Activated T-helper 9 cell treated with anti-CD3 and anti-CD28 coated beads, Interleukin-2, amount 50 U/mL, for 16 hours (primary cell): ENCODE results near the gene SLC7A8.

ENCODE experiments used
- DNase-seq: peaks from one replicate; pipeline ENCODE4 v3.0.0-alpha.2; 2020; ENCODE audit warnings: low read depth

Gene SLC7A8

DNA sequence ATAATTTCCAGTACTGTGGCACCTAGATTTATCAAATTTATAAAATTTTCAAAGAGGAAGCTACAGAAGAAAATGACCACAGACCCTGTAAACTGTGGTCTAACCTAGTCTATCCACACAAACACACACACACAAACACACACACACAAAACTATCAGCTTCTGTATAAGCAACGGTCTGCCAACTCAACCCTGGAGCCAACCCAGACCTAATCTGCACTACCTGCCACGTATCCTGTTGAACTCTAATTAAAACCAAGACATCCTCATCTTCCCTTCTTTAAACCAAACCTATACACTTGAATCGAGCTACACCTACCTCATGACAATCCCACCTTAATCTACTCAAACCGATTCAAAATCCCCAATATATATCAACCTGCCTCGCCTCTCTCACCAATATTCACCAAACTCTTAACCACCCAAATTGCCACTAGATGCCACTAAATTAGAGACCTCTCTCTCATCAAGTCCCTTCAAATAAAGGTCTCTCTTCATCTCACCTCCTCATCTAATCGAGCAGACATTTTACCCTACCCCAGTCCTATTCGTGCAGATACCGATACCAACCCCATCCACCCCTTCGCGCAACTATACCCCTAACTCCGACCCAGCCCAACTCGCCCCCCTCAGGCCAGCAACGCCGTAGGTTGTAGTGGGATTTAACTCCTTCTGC lies 89.3 kb downstream of the SLC7A8 start:
- peak; percentile 62 for DNase-seq

DNA sequence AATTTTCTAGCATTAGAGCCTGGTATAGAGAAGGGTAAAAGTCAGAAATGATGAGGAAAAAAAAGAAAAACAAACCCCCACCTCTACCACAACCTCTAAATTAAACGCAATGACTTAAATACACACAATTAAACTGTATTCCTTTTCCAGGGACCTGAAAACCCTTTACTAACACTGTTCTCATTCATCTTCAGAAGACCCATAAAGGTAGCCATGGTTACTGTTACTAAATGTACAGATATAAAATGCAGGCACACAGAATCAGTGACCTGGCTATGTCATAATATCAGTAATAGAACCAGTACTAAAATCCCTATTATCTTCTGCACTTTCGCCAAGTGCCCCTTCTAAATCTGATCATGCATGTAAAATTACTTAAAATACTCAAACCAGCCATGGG lies 89.9 kb downstream of the SLC7A8 start:
- no peak for DNase-seq

GRCh38 chr14:23093104-23093503 lies 90.4 kb downstream of the SLC7A8 start:
- no peak for DNase-seq

- DNase-seq, result no peak
These were observed 91.9 kb downstream of the SLC7A8 start for GRCh38 chr14:23091294-23092225.

DNA sequence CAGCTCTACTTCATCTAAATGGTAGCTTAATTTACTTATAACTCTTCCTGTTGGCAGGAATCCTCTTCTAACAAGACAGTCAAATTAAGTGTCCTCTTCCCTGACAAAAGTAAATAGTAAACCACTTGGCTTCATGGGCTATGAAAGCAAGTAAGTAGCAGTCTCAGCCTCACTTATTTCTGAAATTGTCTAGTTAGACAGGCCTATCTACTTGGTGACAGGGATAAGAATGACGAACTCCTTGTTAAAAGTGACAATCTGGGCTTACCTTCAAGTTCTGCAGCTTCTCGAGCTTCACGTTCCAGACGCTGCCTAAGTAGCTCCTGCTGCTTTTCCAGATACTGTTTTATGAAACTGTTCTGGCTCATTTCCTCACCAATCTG lies 93.2 kb downstream of the SLC7A8 start:
- no peak for DNase-seq

DNA sequence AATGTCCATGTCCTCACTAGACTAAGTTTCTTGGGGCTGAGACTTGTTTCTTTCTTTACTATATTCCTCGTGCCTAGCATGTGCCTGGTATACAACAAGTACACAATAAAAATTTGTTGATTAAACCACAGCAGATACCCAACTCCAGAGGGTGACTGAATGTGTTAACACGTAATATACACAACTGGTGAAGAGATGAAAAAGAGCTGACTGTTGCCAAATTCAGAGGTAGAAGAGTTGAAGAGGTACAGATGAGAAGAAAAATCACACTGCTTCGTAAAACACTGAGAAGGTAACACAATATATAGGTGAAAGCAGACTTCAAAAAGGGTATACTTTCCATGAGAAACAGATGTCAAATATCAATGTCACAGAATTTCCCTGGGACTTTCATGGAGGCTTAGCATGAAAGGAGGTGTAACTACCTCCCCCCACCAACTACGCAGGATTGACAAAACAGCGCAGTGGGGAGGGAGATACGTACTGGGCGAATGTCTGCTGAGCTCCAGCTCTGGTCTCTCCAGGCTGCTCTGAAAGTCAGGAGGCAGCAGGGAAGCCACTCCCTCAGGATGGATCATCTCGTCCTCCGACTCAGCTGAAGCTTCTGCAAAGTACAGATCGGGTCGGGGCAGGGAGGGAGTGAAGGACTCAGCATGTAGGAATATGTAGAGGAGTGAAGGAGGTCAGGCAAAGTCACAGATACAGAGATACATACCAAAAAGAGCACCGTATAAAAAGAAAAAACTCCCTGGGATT lies 93.8 kb downstream of the SLC7A8 start:
- DNase-seq, result no peak

DNA sequence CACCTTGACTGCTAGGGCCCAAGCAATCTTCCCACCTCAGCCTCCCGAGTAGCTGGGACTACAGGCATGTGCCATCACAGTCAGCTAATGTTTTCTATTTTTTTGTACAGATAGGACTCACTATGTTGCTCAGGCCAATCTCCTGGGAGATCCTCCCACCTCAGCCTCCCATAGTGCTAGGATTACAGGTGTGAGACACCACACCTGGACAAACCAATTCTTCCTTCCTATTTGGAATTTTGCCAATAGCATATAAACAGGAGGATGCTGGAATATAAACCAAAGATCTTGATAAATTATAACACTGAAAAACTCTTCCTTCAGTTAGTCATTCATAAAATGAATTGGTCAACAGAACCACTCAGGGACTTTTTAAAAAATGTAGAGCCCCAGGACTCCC lies 96.9 kb downstream of the SLC7A8 start:
- no peak for DNase-seq

DNA sequence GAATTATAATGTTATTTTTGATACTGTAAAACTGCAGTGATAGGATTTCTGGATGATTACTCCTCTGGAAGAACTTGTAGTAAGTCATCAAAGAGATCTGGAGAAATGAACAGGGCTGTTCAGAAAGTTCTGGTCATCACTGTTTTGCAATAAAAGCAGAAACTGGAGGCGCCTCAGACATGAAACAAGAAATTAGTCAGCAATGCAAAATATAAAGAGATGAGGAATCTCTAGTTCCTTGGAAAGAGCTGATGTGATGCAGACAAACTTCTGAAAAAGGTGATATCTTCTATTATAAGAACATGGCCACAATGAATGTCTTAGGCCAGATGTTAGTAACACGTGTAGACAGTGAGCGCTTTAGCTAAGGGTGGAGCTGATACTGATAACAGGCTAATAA lies 98.0 kb downstream of the SLC7A8 start:
- DNase-seq, result no peak

- no peak for DNase-seq
These were observed 103.0 kb downstream of the SLC7A8 start for GRCh38 chr14:23080474-23080873.

DNA sequence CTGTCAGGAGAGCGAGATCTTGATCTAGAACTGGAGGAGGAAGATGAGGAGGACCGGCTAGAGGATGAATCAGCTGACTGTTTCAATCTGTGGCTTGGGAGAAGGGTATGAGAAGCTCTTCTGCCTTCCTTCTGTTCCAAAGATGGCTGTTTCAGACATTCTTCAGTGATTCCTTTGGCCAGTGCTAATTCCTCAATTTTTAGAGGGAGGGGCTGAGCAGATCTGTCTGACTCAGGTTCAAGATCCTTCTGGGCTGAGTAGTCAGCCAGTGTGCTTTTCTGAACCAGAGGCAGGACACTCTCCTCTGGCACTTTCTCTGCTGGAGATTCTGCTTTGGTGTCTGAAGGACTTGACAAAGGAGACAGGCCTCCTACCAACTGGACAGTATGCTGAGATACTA lies 103.7 kb downstream of the SLC7A8 start:
- DNase-seq, result no peak

GRCh38 chr14:23078692-23079116 lies 104.8 kb downstream of the SLC7A8 start:
- no peak for DNase-seq

DNA sequence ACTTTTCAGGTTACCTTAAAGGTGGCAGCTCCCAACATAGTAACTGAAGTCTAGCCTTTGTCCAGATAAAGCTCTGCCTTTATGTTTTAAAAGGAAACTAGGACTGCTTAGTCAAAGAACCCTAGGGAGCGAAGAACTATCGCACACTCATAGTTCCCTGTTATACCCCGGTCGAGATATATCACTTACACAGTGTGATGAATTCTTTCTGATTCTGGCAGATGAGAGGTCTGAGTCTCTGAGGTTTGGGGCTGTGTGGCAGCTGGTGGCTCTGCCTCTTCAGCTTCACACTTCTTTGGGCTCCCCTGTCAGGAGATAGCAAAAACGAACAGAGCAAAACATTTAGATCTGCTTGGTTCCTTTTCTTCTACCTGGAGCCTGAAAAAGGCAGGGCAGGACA lies 105.5 kb downstream of the SLC7A8 start:
- DNase-seq, result no peak

DNA sequence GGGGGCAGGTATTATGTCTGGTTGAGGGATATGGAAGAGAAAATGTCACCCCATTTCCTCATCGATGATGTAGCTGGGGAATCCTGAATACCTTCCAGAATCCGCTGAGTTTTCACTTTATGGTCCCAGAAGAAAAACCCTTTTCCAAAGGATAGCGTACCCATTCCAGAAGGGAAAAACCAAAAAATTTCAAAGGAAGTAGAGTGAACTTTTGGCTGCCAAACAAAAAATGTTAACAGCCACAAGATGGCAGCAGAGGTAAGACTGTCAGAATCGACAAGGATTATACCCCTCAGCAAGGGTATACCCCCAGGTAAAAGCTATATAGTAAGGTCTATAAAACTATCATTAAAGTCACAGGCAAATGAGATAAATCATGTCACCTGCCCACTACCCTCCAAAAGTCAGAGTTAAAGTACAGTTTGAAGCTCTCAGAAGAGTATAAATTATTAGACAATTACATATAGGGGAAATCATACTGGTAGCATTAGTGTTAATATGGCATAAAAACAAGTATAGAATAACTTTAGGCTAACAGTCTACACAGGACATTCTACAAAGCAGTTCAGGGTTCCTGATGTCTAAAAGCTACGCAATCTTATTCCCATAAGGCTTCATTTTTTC lies 106.6 kb downstream of the SLC7A8 start:
- DNase-seq, result no peak
